Spinal cord (tissue), 10 donors: ENCODE results near the gene LRRC8D. TPM values are rescaled to one million over a fixed set of nuclear protein-coding genes. Genes with fewer than 3 reads are reported as not detected.
A peak's percentile ranks its signal among the peaks of the same experiment; 100 is the strongest.
"Not testable (repeated sequence)": the region's sequence is repeated elsewhere in the genome, so short reads cannot be mapped to it uniquely, and the experiment has no call there.

Experiments
- DNase-seq, 6 donors: peaks; one replicate each; pipeline versions ENCODE4 v3.0.0 to v3.0.0-alpha.2; 2013 to 2015; ENCODE audit warnings: low spot score in 6 of 6, low read depth in 4 of 6
- H3K27ac ChIP-seq: one replicate; pipeline ENCODE4 v1.5.1; 2013; ENCODE audit warnings: low read depth, low read length, control low read depth
- H3K27me3 ChIP-seq: one replicate; pipeline ENCODE4 v1.6.1; 2013; ENCODE audit warnings: low read length; ENCODE audit not compliant: control insufficient read depth, insufficient read depth
- H3K36me3 ChIP-seq: one replicate; pipeline ENCODE4 v1.6.1; 2013; ENCODE audit warnings: low read length; ENCODE audit not compliant: control insufficient read depth, insufficient read depth
- H3K4me1 ChIP-seq: one replicate; pipeline ENCODE4 v1.6.1; 2013; ENCODE audit warnings: low read length; ENCODE audit not compliant: control insufficient read depth, insufficient read depth
- H3K4me3 ChIP-seq: one replicate; pipeline ENCODE4 v1.5.1; 2013; ENCODE audit warnings: low read depth, low read length, control low read depth
- H3K9me3 ChIP-seq: one replicate; pipeline ENCODE4 v1.6.1; 2013; ENCODE audit warnings: low read length; ENCODE audit not compliant: control insufficient read depth, insufficient read depth
- WGBS: methylation state at CpG from one replicate; pipeline ENCODE4 v1.1.5; 2013; ENCODE audit warnings: missing lambda C conversion rate; ENCODE audit not compliant: insufficient coverage; 5-methylcytosine and 5-hydroxymethylcytosine counted together
- polyA plus RNA-seq, 2 donors: library from polyadenylated mRNA; unstranded; fragments of 120-200 nt; gene quantifications; one replicate each; pipeline ENCODE4 v1.2.1, GENCODE V29; 2013; ENCODE audit not compliant: insufficient read length in 2 of 2
- total RNA-seq, 2 donors: library from RNA; depleted of rRNA in 1 of 2; stranded (reverse); fragments of 120-200 nt in 1 of 2; fragments of >200 nt in 1 of 2; gene quantifications; one replicate each; pipeline versions ENCODE4 v1.2.3 to v1.2.4, GENCODE V29; 2013 to 2014
- donor health status: healthy.

Gene LRRC8D
- total and polyA plus RNA-seq, 4 donors: 29.3 to 49.2 (median 45.2) TPM

DNA sequence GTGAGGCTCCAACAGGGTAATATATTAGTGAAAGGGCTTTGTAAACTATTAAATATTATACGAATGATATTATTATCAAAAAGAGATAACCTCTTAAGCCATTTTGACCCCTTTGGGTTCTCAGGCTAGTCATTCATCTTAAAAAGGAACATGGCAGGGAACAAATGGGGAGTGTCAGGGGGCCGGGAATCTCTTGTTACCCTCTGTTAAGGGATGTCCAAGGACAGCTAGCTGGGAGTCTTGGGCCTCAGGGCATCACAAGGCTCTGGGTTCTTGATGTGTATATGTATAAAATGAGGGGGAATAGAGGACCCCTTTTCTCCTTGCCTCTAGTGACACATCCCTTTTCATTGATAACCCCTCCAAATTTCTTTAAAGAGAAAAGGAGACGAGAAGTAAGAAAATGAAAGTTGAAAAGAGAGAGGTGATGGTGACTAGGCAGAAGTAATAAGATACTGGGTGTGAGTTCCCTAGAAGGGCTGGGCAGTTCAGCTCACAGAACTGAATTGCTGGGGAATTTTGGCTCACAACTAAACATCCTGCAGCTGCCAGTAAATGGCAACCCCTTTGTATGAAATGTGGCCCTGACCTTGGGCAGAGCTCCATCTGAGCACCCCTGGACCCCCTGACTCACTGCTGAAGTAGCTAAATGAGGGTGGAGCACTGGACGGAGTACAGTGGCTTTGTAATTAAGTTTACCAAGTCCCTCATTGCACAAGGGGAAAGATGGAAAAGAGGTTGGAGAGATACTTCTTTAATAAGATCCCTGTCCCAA, 154.1 kb downstream of the LRRC8D start:
- Histone ChIP-seq H3K36me3 (no peaks in the 10 kb centered on the region), H3K9me3 (no peaks in the 10 kb centered on the region), H3K4me1 (no peaks in the 10 kb centered on the region), H3K4me3 (no peak overlapping the region), H3K27ac (no peak overlapping the region), H3K27me3 (no peaks in the 10 kb centered on the region)
- DNase-seq: no peak
- 63% methylated on average over 1 of the region's 4 CpGs for WGBS

DNA sequence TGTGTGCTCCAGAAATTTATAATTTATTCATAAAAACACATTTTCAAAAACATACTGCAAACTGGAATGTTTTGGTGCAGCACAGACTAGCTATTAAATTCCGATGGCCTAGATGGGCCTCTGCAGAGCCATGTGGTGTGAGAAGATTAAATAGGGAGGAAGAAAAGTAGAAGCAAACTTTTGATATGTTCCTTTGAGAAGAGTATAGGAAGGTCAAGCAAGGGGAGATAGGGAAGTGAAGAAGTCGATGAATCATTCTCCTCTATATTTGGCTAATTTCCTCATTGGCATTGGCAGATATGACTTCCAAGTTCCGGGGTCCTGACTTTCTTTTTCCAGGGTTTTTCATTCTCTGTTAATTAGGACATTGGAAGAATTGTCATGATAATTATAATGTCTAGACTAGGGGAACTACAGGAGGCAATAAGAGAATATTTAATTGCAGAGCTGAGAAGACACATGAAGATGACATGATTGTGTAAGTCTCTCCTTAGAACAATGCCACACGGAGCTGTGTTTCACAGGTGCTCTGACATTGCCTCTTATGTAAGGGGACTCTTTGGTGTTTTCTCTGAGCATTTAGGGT, 154.8 kb downstream of the LRRC8D start:
- H3K36me3 ChIP-seq: no peaks in the 10 kb centered on the region
- H3K27me3 ChIP-seq: no peaks in the 10 kb centered on the region
- no peak overlapping the region for H3K27ac ChIP-seq
- DNase-seq: no peak
- H3K9me3 ChIP-seq: no peaks in the 10 kb centered on the region
- no CpG with 5 or more reads among the region's 4 CpGs for WGBS
- H3K4me3 ChIP-seq: no peak overlapping the region
- H3K4me1 ChIP-seq: no peaks in the 10 kb centered on the region

DNA sequence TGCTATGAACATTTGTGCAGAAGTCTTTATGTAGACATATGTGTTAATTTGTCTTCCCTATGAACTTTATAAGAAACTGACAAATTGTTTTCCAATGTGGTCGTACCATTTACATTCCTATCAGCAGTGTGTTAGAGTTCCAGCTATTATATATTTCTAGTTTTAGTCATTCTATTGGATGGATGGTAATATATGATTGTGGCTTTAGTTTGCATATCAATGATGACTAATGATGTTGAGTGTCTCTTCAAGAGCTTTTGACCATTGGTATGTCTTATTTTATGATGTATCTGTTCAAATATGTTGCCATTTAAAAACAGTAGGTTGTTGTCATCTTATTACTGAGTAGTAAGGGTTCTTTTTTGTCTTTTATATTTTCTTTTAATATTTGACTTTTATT, 157.9 kb downstream of the LRRC8D start:
- DNase-seq: no peak
- Histone ChIP-seq H3K4me1 (peaks cover 3% of the 10 kb centered on the region), H3K36me3 (no peaks in the 10 kb centered on the region), H3K9me3 (no peaks in the 10 kb centered on the region), H3K27me3 (no peaks in the 10 kb centered on the region), H3K4me3 (no peak overlapping the region), H3K27ac (no peak overlapping the region)
- no CpG with 5 or more reads among the region's 1 CpG for WGBS

DNA sequence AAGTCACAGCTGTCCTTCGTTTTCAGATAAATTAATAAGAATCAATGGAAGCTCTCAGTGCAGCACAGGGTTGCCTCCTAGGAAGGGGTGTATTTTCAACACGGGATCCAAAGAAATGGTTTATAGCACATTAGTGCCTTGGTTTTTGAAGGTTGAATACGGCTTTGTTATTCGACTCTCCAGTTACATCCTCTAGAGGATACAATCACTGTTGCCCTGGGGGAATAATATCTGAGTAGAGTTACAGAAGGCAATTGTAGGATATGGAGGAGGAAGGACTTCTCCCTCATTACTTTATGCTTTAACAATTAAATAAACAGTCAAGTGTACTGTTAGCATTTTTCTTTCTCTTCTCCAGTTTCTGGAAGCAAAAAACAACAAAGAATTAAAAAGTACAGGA, 159.8 kb downstream of the LRRC8D start:
- 30% methylated on average over 2 of the region's 4 CpGs for WGBS
- H3K27ac ChIP-seq: no peak overlapping the region
- DNase-seq: peak in 1 of 6 donors; percentile 8
- peaks cover 3% of the 10 kb centered on the region for H3K4me1 ChIP-seq
- no peaks in the 10 kb centered on the region for H3K36me3 ChIP-seq
- H3K27me3 ChIP-seq: no peaks in the 10 kb centered on the region
- H3K4me3 ChIP-seq: no peak overlapping the region
- no peaks in the 10 kb centered on the region for H3K9me3 ChIP-seq

GRCh38 chr1:89982846-89983245, 162.0 kb downstream of the LRRC8D start:
- H3K27ac ChIP-seq, H3K27me3 ChIP-seq, H3K36me3 ChIP-seq, DNase-seq, H3K4me3 ChIP-seq, H3K4me1 ChIP-seq, H3K9me3 ChIP-seq: not testable (repeated sequence)
- WGBS: 100% methylated on average over 1 of the region's 2 CpGs

- not testable (repeated sequence) for H3K27me3 ChIP-seq
These were observed 163.8 kb downstream of the LRRC8D start for GRCh38 chr1:89984564-89985116.

GRCh38 chr1:89986020-89986419, 165.2 kb downstream of the LRRC8D start:
- peak in 2 of 6 donors; percentile 25 to 77 for DNase-seq
- Histone ChIP-seq H3K4me1 (peaks cover under 1% of the 10 kb centered on the region), H3K9me3 (no peaks in the 10 kb centered on the region), H3K27ac (no peak overlapping the region), H3K36me3 (no peaks in the 10 kb centered on the region), H3K27me3 (no peaks in the 10 kb centered on the region), H3K4me3 (no peak overlapping the region)

More at GRCh38 chr1:89984564-89985116, 163.8 kb downstream of the LRRC8D start:
- not testable (repeated sequence) for DNase-seq, H3K4me1 ChIP-seq, H3K9me3 ChIP-seq, H3K36me3 ChIP-seq, H3K4me3 ChIP-seq, H3K27ac ChIP-seq
- 96% methylated on average over 12 of the region's 33 CpGs for WGBS

Other genes with a start within 250 kb of the LRRC8D start
- gene LRRC8C, start 187.9 kb upstream of the LRRC8D start, total RNA-seq: 10 to 100 TPM; 19.4 to 19.7 TPM
- 10 to 100 TPM; 10.5 to 14.7 TPM for gene LRRC8C, start 187.9 kb upstream of the LRRC8D start, polyA plus RNA-seq
- gene ZNF326, start 174.1 kb downstream of the LRRC8D start, total RNA-seq: 10 to 100 TPM; 15.7 to 34.4 TPM
- gene ZNF326, start 174.1 kb downstream of the LRRC8D start, polyA plus RNA-seq: 10 to 100 TPM; 52.2 to 61.2 TPM